Anterior cingulate cortex (tissue), 58 donors: ENCODE data around the gene DYRK1B.
A peak's percentile ranks its signal among the peaks of the same experiment; 100 is the strongest.
"Not testable (repeated sequence)": the region's sequence is repeated elsewhere in the genome, so short reads cannot be mapped to it uniquely, and the experiment has no call there.

ENCODE experiments used
- DNase-seq, 58 donors: peaks; one replicate each; lab custom pipeline; 2025; lab: John Stamatoyannopoulos, UW

Gene DYRK1B

DNA sequence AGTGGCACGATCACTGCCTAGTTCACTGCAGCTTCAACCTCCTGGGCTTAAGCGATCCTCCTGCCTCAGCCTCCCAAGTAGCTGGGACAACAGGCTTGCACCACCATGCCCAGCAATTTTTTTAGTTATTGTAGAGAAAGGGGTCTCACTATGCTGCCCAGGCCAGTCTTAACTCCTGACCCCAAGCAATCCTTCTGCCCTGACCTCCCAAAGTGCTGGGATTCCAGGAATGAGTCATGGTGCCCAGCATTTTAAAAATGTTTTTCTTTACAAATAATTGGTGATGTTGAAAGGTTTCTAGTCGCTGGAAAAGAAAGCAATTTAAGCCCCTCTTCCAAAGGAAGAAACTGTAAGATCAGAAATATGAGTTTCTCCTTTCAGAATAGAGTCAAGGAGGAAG is 19.4 kb downstream of the DYRK1B start:
- no peak for DNase-seq

DNA sequence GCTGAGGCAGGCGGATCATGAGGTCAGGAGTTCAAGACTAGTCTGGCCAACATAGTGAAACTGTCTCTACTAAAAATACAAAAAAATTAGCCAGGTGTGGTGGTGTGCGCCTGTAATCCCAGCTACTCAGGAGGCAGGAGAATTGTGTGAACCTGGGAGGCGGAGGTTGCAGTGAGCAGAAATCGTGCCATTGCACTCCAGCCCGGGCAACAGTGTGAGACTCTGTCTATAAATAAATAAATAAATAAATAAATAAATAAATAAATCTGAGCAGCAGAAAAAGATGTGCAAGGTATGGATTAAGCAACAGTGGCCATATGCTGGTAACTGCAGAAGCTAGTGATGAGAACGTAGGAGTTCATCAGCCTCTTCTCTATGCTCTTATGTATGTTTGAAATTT is 19.9 kb downstream of the DYRK1B start:
- DNase-seq: not testable (repeated sequence)

DNA sequence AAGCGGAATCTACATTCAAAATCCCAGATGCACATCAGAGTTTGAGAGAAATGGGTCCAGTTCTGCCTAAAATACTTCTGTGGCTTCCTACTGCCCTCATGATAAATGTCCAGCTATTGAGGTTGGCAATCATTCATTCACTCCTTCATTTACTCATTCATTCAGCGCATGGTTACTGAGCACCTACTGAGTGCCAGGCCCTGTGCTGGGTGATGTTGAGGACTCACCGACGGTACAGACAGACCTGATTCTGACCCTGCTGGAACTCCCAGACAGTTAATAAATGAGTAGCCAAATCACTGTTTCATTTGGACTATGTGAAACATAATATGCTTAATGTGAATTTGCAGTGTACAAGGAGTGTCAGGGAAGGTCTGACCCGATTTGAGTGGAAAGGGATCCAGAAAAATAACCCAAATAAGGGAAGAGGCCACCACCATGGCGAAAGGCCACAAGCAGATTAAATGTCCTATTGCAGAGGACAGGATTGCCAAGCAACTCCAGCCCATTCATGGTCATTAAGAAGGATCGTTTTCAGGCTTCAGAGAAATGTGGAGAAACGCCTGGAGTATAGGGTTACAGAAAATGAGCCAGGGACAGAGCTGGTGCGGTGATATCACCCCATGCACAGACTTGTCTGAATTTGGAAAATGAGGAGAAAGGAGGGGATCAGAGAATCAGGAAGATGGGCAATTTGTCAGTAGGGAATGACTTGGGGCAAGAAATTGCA is 20.5 kb downstream of the DYRK1B start:
- DNase-seq: no peak

GRCh38 chr19:39811064-39811463 is 22.9 kb downstream of the DYRK1B start:
- DNase-seq: no peak

- no peak for DNase-seq
Measured at GRCh38 chr19:39810424-39810823, 23.5 kb downstream of the DYRK1B start.

- no peak for DNase-seq
Measured at GRCh38 chr19:39809368-39809767, 24.6 kb downstream of the DYRK1B start.

DNA sequence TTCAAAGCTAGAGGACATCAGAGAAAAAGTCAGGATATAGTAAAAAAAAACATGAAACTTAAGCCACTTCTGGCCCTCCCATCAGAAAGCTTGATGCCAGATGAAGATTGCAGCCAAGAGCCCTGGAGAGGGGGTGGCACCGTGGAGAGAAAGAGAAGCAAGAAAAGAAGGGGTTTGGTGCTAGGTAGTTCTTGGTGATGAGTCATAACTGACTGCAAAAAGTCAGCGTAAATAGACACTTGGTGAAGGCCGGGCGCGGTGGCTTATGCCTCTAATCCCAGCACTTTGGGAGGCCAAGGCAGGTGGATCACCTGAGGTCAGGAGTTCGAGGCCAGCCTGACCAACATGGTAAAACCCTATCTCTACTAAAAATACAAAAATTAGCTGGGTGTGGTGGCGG is 25.3 kb downstream of the DYRK1B start:
- DNase-seq: not testable (repeated sequence)

DNA sequence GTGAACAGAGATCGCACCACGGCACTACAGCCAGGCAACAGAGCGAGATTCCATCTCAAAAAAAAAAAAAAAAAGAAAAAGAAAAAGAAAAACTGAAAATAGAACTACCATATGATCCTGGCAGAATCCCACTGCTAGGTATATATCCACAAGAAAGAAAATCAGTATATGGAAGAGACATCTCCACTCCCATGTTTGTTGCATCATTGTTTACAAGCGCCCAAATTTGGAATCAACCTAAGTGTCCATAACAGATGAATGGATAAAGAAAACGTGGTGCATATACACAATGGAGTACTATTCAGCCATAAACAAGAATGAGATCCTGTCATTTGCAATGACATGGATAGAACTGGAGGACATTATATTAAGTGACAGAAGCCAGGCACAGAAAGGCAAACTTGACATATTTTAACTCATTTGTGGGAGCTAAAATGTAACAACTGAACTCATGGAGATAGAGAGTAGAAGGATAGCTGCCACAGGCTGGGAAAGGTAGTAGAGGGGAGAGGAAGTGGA is 26.1 kb downstream of the DYRK1B start:
- DNase-seq: no peak

DNA sequence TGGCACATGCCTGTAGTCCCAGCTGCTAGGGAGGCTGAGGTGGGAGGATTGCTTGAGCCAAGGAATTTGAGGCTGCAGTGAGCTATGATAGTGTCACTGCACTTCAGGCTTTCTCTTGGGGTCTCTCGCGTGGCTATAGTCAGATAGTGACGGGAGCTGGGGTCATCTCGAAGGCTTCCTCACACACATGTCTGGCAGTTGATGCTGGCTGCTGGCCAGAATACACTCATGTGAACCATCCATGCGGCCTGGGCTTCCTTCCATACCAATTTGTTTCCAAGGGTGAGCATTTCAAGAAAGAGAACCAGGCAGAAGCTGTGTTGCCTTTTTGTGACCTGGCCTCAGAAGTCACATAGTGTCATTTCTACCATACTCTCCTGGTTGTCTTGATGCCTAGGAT is 28.9 kb downstream of the DYRK1B start:
- no peak for DNase-seq

DNA sequence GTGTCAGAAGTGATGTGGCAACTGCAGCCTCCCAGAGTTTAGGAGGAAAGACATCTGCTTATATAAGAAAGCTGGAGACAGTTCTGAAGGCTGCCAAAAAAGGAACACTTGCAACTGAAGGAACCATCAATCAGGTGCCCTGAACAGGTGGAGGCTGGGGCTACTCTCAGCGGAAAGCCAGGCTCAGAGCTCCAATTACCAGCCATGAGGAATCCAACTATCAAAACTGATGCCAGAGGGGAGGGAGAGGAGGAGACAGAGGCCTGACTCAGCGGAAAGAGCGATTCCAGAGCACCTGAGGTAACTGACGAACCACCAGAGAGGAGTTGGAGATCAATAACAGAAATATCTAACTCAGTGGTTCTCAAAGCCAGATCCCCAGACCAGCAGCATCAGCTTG is 31.0 kb downstream of the DYRK1B start:
- no peak for DNase-seq

- no peak for DNase-seq
Measured at GRCh38 chr19:39797083-39797482, 36.9 kb downstream of the DYRK1B start.

DNA sequence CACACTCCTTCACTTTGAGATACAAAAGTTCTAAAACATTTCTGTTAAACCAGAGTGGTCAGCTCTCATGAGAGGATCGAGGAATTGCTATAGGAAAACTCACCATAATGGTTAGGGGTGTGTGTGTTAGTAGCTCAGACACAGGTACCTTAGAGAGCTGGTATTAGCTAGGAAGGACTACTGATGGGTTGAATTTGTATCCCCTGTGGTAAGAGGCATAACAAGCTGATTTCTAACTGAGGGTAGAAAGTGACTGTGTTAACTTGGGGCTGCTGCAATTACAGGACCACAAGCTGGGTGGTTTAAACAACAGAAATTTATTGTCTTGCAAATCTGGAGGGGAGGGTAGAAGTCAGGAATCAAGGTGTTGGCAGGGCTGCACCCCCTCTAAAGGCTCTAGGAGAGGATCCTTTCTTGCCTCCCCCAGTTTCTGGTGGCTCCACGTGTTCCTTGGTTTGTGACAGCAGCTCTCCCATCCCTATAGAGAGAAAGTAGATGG is 37.9 kb downstream of the DYRK1B start:
- DNase-seq: no peak

- DNase-seq: no peak
Measured at GRCh38 chr19:39795001-39795400, 39.0 kb downstream of the DYRK1B start.

DNA sequence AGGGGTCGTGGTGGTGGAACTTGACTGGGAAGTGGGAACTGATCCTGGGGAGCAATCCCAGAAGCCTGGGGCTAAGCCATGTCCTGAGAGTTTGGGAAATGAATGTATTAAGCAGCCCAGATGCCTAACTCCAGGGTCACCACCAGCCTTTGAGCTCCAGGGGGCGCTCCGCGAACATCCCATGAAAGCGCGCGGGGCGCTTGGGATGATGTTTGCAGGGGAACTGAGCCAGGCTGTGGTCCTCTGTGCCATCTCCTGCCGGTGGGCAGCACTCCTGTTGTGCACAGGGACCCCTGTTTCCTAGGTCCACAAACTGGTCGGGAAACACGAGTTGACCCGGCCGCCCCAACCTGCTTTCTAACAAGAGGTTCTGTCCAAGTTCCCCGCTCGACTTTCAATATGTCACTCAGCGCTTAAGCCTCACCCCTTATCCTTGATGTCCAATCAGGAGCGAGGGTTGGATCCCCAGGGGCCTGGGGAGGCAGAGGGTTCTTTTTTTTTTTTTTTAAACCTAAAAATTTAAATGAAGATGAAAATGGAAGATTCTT is 40.9 kb downstream of the DYRK1B start:
- DNase-seq: peak in 50 of 58 donors; percentile 6 to 76 (median 42)

DNA sequence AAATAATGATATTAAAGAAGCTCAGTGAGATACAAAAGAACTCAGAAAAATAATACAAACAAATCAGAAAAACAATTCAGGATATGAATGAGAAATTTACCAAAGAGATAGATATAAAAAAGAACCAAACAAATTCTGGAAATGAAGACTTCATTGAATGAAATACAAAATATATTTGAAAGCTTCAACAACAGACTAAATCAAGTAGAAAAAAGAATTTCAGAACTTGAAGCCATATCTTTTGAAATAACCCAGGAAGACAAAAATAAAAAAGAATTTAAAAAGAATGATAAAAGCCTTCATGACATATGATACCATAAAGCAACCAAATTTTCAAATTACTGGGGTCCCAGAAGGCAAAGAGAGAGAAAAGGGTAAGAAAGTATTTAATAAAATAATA is 45.7 kb downstream of the DYRK1B start:
- DNase-seq: no peak

GRCh38 chr19:39780894-39781293 is 53.1 kb downstream of the DYRK1B start:
- no peak for DNase-seq

- DNase-seq: no peak
Measured at GRCh38 chr19:39778763-39779162, 55.2 kb downstream of the DYRK1B start, which contains the start of gene LEUTX. LEUTX (plus strand) TSS chr19:39778854; CDS start chr19:39778921, 67 bp downstream.
